DOHH2 (cell line): Measurements from ENCODE around the gene ZNF418.

Experiments
- CTCF ChIP-seq: fragments of 200-600 bp; sonication (generic); IDR thresholded peaks from one replicate; pipeline ENCODE4 v1.5.1; 2014; ENCODE audit warnings: antibody characterized with exemption, mild to moderate bottlenecking, low read depth, low read length; ENCODE audit not compliant: poor library complexity, severe bottlenecking
- EZH2phosphoT487 ChIP-seq: fragments of 200-600 bp; sonication (generic); IDR thresholded peaks from 2 replicates; pipeline ENCODE4 v1.6.1; 2017; ENCODE audit warnings: borderline replicate concordance, mild to moderate bottlenecking, antibody characterized with exemption, low read length, moderate library complexity, mixed read lengths

- TF ChIP-seq CTCF, result no peak
- no peak for TF ChIP-seq EZH2phosphoT487
These were observed 29.9 kb downstream of the ZNF418 start for GRCh38 chr19:57905258-57905657.
